ENCODE data around the gene PLEKHH3.
"Not testable (repeated sequence)": the region's sequence is repeated elsewhere in the genome, so short reads cannot be mapped to it uniquely, and the experiment has no call there.

PLEKHH3 gene

GRCh38 chr17:42669705-42669976, 7.2 kb downstream of the PLEKHH3 start:
- Histone ChIP-seq H3K4me3 (ENCODE audit: low read depth, low read length) (no peak overlapping the region), H3K27me3 (replicated peaks) (no peaks in the 10 kb centered on the region), H3K36me3 (replicated peaks) (peaks cover 60% of the 10 kb centered on the region), H3K27ac (no peak overlapping the region)
- TF ChIP-seq, protein P1, sequence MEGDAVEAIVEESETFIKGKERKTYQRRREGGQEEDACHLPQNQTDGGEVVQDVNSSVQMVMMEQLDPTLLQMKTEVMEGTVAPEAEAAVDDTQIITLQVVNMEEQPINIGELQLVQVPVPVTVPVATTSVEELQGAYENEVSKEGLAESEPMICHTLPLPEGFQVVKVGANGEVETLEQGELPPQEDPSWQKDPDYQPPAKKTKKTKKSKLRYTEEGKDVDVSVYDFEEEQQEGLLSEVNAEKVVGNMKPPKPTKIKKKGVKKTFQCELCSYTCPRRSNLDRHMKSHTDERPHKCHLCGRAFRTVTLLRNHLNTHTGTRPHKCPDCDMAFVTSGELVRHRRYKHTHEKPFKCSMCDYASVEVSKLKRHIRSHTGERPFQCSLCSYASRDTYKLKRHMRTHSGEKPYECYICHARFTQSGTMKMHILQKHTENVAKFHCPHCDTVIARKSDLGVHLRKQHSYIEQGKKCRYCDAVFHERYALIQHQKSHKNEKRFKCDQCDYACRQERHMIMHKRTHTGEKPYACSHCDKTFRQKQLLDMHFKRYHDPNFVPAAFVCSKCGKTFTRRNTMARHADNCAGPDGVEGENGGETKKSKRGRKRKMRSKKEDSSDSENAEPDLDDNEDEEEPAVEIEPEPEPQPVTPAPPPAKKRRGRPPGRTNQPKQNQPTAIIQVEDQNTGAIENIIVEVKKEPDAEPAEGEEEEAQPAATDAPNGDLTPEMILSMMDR (IDR thresholded peaks at IDR 0.05; ENCODE audit: low read depth, low read length, missing control alignments): no peak
- in situ Hi-C loops (cut with HindIII; ENCODE audit: low pct_ligation_motif_present, low sequenced_read_pairs): loop anchor here (10.0 kb wide), 1 partner anchor 65 kb away; the partner anchor contains the start of genes RETREG3 and TUBG1
- no peak for DNase-seq

- no peak for DNase-seq
- in situ Hi-C loops (cut with HindIII; ENCODE audit: low pct_ligation_motif_present, low sequenced_read_pairs): loop anchor here (10.0 kb wide), 1 partner anchor 63 kb away; the partner anchor contains the start of genes RETREG3 and TUBG1
- TF ChIP-seq, protein P1 (IDR thresholded peaks at IDR 0.05; ENCODE audit: low read depth, low read length, missing control alignments): no peak
- Histone ChIP-seq H3K36me3 (replicated peaks) (peaks cover 52% of the 10 kb centered on the region), H3K4me3 (ENCODE audit: low read depth, low read length) (no peak overlapping the region), H3K27me3 (replicated peaks) (no peaks in the 10 kb centered on the region), H3K27ac (no peak overlapping the region)
These were observed 9.5 kb downstream of the PLEKHH3 start for GRCh38 chr17:42667088-42667951.

DNA sequence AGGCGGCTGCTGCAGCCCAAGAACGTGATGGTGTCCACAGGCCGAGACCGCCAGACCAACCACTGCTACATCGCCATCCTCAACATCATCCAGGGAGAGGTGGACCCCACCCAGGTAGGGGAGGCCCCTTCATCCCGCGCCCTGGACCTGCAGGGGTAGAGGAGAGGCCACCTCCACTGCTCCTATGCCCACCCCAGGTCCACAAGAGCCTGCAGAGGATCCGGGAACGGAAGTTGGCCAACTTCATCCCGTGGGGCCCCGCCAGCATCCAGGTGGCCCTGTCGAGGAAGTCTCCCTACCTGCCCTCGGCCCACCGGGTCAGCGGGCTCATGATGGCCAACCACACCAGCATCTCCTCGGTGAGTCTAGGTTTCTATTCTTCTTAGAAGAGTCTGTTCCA, 10.7 kb downstream of the PLEKHH3 start:
- H3K4me3 ChIP-seq (ENCODE audit: low read depth, low read length); H3K27ac ChIP-seq; H3K27me3 ChIP-seq (replicated peaks); DNase-seq: not testable (repeated sequence)
- in situ Hi-C loops (cut with HindIII; ENCODE audit: low pct_ligation_motif_present, low sequenced_read_pairs): loop anchor here (10.0 kb wide), 1 partner anchor 61 kb away; the partner anchor contains the start of genes RETREG3 and TUBG1
- H3K36me3 ChIP-seq (replicated peaks): peaks cover 48% of the 10 kb centered on the region

- in situ Hi-C loops (cut with HindIII; ENCODE audit: low pct_ligation_motif_present, low sequenced_read_pairs): loop anchor here (10.0 kb wide), 1 partner anchor 61 kb away; the partner anchor contains the start of genes RETREG3 and TUBG1
These were observed 11.2 kb downstream of the PLEKHH3 start for GRCh38 chr17:42665581-42666001.

DNA sequence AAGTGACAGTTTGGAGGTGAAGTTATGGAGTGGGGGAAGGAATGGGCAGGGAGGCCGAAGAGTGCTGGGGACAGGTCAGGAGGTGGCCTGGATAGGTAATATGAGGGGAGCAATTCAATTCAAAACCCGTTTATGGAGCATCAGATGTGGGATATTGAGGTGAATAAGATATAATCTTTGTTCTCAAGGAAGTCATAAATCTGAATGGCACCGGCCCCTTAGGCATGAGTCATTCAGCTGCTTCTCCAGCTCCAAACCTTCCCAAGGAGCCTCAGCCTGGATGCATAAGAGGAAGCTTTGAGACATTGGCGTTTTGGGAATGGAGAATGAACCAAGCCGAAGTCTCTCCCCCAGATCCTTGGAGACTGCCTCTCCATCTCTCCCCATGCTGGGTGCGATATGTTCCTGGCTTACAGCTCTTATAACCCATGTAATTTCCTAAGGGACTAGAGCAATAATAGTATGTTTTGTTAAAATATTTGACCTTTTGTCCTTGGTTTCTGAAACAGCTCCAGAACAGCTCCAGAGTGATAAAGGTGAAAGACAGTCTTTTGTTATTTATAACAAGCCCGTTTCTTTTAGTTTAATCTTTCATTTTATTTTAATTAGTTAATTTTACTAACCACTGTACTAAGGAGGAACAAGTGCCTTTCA, 16.0 kb downstream of the PLEKHH3 start:
- DNase-seq: no peak
- H3K4me3 ChIP-seq (ENCODE audit: low read depth, low read length): no peak overlapping the region
- TF ChIP-seq, protein P1 (IDR thresholded peaks at IDR 0.05; ENCODE audit: low read depth, low read length, missing control alignments): no peak

More at GRCh38 chr17:42665581-42666001, 11.2 kb downstream of the PLEKHH3 start:
- TF ChIP-seq, protein P1 (IDR thresholded peaks at IDR 0.05; ENCODE audit: low read depth, low read length, missing control alignments): no peak
- Histone ChIP-seq H3K4me3 (ENCODE audit: low read depth, low read length) (no peak overlapping the region), H3K36me3 (replicated peaks) (peaks cover 43% of the 10 kb centered on the region), H3K27me3 (replicated peaks) (no peaks in the 10 kb centered on the region), H3K27ac (no peak overlapping the region)
- DNase-seq: no peak

GRCh38 chr17:42659932-42660274, 16.9 kb downstream of the PLEKHH3 start:
- not testable (repeated sequence) for H3K27me3 ChIP-seq (replicated peaks); DNase-seq; H3K27ac ChIP-seq; H3K36me3 ChIP-seq (replicated peaks)
- in situ Hi-C loops (cut with HindIII; ENCODE audit: low pct_ligation_motif_present, low sequenced_read_pairs): loop anchor here (10.0 kb wide), 1 partner anchor 55 kb away; the partner anchor contains the start of genes RETREG3 and TUBG1
- peak overlapping the region; percentile 66 for H3K4me3 ChIP-seq (ENCODE audit: low read depth, low read length)

More for the DNA sequence above, 16.0 kb downstream of the PLEKHH3 start:
- Histone ChIP-seq H3K36me3 (replicated peaks) (peaks cover 9% of the 10 kb centered on the region), H3K27ac (no peak overlapping the region), H3K27me3 (replicated peaks) (no peaks in the 10 kb centered on the region)
- in situ Hi-C loops (cut with HindIII; ENCODE audit: low pct_ligation_motif_present, low sequenced_read_pairs): loop anchor here (10.0 kb wide), 1 partner anchor 56 kb away; the partner anchor contains the start of genes RETREG3 and TUBG1

Measured in brain microvascular endothelial cell (primary cell).